ENCODE measurements around the gene ADK.
"Not testable (repeated sequence)": the region's sequence is repeated elsewhere in the genome, so short reads cannot be mapped to it uniquely, and the experiment has no call there.

The ADK gene

DNA sequence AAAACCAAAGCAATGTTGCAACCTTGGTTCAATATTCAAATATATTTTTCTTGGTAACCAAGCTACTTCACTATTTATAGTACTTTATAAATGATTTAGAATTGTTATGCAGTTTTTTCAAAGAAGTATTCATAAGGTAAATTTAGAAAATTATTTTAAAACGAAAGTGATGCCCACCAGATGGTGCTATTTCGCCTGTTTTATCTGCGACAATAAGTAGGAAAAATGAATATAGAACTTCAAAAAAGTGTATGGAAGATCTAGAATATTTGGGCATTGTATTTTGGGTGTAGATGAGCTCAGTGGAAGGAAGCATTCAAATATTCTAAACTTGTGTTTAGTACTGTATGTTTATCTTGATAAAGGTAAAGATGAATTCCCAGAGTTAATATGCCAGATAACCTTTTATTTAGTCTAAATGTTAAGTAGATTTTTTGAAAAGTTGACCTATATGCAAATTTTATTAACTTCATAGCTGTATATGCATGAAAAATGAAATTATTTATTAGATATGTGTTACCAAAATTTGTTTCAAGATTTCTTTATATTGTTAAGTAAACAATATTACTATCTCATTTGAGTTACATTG, 93.2 kb downstream of the ADK start:
- no peak for DNase-seq

DNA sequence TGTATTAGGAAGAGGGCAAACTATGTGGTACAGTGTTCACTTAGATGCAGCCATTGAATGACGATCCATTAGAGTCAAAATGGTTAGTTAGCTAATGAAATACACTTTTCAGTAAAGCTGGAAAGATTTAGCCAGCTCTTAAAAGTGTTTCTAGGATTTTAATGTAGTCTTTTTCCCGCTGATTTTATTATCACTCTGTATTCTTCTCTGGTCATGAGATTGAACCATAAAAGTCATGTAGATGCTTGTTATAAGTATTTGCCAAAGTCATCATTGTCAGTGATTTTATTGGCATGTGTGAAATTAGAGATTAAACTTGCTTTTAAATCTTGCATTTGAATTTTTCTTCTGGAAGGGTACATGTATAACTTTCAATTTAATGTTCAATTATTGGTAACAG, 93.8 kb downstream of the ADK start:
- DNase-seq = no peak

DNA sequence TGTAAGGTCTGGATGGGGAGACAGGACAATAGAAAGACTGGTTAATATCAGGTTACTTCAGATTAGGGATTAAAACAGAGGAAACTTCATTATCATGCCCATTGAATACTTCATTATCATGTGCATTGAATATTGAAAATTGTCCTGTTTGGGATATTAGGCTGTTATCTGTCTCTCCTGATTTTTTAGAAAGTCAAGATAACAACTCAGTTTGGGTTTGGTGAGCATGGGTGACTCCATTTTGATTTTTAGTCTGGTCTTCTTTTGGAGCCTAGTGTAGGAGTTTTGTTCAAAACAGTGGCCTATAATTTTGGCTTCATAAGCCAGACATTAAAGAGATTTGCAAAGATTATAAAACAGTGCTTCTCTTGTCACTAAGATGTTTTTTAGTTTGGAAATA, 95.5 kb downstream of the ADK start:
- no peak for DNase-seq

DNA sequence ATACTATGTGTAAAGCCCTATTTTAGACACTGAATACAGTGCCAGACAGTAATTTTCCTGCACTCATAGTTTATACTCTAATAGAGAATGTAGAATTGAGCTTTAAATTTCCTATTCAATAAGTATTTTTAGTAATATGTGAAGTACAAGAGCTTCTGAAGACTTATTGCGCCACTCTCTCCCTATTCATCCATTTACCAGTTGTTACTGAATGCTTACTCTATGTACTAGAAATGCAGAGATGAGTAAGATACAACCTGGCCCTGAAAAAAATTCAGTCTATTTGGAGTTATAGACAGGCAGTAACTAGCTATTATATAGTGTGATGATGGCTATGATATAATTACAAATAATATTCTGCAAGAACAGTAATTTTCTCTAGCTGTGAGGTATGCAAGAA, 98.8 kb downstream of the ADK start:
- DNase-seq = no peak

DNA sequence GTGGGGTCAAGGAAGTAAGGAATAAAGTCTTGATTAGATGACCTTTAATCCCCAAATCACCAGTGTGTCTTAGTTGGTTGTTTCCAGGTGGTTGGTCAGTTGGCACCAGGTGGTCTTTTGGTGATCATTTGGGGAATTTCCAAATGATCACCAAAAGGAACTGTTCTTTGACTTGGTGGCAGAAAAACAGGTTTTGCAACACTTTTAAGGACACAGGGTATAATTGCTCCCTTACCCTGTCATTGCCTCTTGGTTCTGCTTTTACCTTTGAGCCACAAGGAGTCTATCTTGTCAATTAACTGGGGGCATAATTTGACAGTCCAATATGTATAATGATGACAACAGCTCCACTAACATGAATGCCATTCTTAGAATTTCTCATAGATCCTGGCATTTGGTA, 104.2 kb downstream of the ADK start:
- no peak for DNase-seq

DNA sequence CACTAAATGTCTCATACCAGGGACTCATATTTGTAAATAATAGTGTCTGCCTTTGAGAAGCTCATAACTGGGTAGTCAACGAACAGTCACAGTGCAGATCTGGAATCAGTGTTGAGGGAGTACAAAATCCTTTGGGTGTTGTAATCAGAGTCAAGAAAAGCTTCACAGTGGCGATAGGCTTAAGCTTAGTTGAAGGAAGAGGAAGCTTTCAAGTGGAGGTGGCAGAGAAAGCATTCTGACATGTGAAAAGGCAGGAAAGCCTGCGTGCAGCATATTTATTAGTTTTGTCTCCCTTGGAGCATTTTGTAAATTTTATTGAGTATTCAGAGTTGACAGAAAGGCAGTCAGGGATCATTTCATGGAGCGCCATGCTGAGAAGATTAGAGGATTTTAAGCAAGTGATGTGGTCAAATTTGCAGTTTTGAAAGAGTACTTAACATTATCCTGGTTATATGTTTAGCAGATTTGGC, 104.9 kb downstream of the ADK start:
- DNase-seq = no peak

DNA sequence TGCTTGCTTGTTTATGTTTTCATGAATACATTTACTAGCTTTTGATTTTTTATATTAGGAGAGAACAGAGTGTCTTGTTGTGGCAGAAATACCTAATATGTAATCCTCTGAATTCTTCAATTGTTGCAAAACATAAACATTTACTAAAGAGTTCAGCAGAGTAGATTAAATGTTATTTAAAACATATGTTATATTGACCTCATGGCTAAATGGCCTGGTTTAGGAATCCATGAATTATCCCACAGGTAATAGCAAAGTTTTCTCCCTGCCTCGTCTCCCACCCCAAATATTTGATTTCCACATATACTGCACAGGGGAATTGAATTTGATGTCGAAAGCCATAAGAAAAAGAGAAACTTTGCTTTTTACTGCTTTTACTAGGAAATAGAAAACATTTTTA, 111.8 kb downstream of the ADK start:
- DNase-seq = no peak

DNA sequence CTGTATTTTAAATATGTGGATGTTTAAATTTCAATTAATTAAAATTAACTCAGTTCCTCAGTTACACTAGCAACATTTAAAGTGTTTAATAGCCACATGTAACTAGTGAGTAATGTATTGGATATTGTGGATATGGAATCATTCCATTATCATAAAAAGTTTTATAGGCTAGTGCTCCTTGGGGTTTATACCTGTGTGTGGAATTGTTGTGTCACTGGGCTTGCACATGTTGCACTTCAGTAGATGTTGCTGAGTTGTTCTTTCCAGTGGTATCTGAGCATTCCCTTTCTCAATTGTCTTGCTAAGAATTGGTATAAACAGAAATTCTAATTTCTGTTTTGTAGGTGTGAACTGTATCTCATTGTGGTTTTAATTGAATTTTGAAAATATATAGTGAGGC, 113.0 kb downstream of the ADK start:
- DNase-seq = no peak

DNA sequence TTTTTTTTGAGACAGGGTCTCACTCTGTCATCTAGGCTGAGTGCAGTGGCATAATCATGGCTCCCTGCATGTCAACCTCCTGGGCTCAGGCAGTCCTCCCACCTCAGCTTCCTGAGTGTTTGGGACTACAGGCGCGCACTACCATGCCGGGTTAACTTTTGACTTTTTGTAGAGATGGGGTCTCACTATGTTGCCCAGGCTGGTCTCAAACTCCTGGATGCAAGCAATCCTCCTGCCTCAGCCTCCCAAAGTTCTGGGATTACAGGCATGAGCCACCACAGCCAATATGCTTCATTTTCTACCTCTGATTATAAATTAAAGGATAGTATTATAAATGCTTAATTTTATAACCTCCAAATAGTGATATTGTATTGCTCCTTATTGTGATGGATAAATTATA, 121.3 kb downstream of the ADK start:
- DNase-seq = no peak

DNA sequence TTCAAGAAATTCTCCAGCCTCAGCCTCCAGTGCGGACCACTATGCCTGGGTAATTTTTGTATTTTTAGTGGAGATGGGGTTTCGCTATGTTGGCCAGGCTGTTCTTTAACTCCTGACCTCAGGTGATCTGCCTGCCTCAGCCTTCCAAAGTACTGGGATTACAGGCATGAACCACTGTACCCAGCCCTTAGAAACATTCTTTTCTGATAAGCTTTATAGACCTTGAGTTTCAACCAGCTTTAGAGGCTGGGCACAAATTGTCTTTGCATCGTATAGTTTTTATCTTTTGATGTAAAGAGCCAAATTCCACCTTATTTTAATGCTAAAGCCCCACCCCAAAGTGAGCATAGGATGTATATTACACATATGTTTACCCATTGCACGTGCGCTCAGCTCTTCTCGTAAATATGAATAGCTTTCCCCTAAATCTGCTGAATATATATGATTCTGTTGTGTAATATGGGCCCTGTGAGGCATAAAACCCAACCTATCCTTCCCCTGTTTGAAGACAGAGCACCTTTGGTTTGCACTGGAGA, 124.8 kb downstream of the ADK start:
- DNase-seq = no peak

DNA sequence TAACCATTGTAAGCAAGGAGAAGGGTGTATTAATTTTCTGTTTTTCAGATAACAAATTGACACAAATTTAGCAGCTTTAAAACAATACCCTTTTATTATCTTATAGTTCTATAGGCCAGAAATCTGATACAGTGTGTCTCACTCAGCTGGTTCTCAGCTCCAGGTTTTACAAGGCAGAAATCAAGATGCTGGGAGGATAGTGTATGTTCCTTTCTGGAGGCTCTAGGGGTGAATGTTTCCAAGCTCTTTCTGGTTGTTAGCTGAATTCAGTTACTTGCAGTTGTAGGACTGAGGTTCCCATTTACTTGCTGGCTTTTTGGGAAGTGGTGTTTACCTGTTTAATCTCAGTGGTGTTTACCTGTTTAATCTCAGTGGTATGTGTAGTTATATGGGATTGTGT, 125.4 kb downstream of the ADK start:
- DNase-seq = no peak

DNA sequence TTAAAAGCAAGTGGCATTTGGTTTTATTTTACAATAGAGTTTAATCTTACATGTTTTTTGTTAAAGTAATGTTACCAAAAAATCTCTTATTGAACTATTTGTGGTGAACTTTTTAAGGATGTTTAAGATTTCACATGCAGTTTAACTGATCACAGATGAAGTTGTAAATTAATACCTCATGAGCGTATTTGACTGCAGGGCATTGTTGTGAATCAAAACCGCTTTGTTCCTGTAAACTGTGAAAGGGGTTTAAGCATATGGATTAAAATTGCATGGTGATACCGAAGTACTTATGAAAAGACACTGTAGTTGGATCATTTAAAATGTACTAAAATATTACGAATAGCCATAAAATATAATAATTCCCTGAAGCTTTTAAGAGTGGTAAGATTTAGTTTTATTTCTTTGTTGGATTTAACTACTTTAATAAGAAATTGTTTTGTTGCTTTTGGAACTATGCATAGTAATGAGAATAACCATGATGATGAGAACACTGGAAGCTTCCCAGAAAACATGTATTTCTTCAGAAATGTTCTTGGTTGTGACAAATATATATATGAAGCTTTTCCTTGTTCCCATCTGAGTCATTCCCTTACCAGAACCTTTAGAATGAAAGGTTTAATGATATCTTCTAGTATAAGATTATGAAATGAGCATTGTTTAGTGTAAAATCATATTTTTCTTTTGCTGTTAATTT, 131.3 kb downstream of the ADK start:
- DNase-seq = no peak

DNA sequence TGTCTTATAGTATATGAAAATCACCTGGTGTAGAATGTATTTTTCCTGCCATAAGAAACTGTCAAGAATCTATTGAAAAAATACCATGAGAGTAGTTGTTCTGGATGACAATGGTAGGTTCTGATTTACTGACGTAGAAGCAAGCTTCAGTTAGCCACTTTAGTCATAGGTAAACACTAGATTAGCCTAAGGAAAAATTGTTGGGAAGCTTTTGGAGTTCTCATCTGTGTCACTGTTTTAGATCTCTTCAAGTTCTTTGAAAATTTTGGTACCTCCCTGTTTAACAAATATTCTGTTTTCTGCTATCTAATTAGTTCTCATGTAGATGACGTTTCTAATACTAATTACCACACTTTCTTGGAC, 131.8 kb downstream of the ADK start:
- DNase-seq = no peak

DNA sequence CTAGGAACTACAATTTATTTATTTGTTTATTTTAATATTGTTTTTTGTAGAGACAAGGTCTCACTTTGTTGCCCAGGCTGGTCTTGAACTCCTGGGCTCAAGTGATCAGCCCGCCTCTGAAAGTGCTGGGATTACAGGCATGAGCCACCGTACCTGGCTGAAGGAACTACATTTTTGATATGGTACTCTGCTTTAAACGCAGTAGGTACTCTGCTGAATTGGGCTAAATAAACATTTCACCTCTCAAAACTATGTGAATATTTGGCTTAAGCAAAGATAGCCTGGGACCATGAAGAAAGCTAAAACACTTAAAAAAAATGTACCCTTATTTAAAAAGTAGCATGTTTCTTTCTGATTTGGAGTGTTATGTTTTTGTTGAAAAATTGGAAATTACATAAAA, 138.2 kb downstream of the ADK start:
- no peak for DNase-seq

DNA sequence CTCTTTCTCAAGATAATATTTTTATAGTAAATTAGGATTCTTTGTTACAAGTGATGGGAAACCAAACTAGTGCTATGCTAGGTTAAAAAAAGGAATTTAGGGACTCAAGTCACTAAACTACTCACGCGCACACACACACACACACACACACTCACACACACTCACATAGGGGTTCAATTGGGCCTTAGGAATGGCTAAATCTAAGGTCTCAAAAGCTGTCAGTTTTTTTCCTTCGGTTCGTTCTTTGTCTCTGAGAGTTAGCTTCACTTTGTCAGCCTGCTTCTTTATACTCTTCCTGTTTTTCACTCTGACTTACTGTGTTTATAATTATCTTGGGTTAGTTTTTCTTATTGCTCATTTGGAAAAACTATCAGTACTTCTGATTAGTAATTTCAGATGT, 138.9 kb downstream of the ADK start:
- DNase-seq = no peak

DNA sequence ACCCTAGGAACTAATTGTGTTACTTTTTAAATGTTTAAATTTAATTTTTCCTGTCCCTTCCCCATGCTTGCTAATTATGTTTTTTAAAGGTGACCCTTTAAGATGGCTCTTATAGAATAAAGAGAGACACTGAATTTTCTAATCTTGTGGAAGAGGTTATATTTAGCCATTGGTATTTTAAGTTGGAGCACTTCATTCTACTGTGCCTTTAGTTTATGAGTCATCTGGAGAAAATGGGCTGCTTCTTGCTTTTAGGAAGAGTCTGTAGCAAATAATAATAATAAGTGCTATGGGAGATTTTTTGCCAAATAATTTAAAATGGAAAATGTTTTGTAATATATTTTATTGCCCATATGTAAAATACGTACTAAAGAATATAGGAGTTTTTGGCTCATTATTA, 139.7 kb downstream of the ADK start:
- no peak for DNase-seq

DNA sequence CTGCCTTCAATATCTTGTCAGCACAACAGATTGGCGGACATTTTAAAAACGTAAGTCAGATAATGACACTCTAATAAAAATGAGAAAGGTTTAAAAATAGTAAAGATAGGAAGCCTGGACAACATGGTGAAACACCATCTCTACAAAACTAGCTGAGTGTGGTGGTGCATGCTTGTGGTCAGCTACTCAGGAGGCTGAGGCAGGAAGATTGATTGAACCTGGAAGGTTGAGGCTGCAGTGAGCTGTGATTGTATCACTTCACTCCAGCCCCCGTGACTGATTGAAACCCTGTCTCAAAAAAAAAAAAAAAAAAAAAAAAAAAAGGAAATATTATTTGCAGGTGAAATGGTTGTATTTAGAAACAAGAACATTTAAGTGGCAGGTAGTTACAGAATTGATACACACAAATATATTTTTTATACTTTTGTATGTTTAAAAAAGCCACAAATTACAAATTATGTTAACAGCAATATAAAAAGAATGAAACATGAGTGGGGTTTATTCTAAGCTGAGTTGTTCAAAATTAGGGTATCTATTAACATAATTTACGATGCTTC, 141.9 kb downstream of the ADK start:
- DNase-seq = no peak

DNA sequence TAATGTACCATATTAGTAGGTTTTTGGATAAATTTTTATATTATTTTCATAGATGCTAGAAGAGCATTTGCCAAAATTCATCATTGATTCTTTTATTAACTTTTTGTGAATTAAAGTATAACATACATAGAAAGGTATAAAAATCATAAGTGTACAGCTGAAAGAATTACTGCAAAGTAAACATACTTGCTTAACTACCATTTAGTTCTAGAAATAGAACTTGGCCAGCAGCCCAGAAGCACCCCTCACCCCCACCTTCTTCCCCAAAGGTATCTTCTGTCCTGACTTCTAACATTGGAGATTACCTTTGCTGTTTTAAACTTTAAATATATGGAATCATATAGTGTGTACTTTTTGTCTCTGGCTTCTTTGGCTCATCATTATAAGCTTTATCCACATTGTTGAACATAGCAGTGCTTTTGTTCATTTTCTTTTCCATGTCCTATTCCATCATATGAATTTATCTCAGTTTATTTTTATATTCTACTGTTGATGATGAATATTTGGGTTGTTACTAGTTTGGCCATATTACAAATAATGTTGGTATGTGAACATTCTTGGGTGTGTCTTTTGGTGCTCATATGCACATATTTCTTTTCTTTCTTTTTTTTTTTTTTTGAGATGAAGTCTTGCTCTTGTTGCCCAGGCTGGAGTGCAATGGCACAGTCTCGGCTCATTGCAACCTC, 142.8 kb downstream of the ADK start:
- DNase-seq = no peak

DNA sequence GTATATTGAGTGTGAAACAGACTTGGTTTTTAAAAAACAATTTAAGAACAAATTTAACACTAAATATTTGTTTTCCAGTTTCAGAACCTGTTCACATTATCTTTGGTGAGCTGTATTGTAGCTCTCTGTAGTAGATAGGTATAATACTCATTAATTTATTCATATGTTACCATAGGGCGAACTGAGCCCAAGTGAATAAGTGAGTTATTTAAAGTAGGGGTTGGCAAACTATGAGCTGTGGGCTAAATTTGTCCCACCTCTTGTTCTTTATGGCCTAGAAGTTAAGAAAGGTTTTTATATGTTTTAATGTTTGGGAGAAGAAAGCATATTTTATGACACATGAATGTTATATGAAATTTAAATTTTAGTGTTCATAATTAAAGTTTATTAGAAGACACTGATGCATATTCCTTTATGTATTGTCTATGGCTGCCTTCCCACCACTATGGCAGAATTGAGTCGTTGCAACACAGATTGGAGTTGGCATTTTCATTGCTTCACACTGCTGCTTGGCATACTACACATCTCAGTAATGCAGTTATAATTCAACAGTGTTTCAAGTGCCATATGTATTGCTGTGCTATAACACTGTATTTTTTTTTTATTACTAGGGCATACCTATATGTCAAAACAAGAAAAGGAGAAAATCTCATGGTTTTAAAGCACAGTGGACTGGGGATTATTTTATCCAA, 146.5 kb downstream of the ADK start:
- no peak for DNase-seq

DNA sequence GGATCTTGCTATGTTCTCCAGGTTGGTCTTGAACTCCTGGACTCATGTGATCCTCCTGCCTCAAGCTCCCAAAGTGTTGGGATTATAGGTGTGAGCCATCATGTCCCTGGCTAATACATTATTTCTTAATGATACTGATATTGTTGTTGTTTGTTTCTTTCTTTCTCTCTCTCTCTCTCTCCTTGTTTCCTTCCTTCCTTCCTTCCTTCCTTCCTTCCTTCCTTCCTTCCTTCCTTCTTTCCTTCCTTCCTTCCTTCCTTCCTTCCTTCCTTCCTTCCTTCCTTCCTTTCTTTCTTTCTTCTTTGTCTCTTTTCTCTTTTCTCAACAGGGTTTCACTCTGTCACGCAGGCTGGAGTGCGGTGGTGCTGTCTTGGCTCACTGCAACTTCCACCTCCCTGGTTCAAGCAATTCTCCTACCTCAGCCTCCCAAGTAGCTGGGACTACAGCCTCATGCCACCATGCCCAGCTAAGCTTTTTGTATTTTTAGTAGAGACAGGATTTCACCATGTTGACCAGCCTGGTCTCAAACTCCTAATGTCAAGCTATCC, 149.1 kb downstream of the ADK start:
- not testable (repeated sequence) for DNase-seq

DNA sequence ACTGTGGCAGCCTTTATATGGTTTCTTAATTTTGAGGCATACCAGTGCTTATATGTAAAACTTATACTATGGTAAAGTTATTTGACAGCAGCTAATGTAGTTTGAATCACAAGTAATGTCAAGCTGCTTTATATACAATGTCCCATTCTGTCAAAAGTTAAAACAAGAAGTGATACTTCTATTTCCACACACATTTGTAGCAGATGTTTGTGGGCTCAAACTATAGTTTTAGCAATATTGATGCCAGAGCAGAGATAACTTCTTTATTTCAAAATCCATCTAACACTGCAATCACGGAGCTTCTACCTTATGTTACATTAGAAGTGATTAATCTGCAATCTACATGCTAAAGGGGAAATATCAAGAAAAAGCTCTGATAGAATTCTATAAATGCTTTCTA, 149.6 kb downstream of the ADK start:
- no peak for DNase-seq

DNA sequence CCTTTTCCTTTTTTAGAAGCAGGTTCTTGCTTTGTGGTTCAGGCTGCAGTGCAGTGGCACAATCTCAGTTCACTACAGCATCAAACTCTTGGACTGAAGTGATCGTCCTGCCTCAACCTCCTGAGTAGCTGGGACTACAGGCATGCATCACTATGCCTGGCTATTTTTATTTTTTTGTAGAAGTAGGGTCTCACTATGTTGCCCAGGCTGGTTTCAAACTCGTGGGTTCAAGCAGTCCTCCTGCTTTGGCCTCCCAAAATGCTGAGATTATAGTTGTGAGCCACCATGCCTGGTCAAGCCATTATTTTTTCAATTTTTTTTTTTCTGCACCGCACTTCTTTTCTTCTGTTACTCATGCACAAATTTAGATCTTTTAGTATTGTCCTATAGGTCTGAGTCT, 154.7 kb downstream of the ADK start:
- no peak for DNase-seq
